DMS79 (cell line): ENCODE results near the gene SNTB2.
"Not testable (repeated sequence)": the region's sequence is repeated elsewhere in the genome, so short reads cannot be mapped to it uniquely, and the experiment has no call there.

ENCODE experiments used
- DNase-seq: peaks from one replicate; lab custom pipeline; 2025; lab: John Stamatoyannopoulos, UW

The SNTB2 gene

DNA sequence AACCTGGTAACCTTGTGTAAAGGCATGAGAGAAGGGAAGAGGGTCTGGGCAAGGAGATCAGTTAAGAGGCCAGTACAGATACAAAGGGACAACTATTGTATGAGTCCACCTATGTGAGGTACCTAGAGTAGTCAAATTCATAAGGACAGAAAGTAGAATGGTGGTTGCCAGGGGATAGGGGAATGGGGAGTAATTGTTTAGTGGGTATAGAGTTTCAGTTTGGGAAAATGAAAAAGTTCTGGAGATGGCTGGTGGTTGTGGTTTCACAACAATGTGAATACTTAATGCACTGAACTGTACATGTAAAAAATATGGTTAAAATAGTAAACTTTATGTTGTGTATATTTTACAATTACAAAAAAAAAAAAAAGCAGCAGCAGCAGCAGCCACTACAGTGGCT is 49.4 kb downstream of the SNTB2 start:
- DNase-seq: no peak

DNA sequence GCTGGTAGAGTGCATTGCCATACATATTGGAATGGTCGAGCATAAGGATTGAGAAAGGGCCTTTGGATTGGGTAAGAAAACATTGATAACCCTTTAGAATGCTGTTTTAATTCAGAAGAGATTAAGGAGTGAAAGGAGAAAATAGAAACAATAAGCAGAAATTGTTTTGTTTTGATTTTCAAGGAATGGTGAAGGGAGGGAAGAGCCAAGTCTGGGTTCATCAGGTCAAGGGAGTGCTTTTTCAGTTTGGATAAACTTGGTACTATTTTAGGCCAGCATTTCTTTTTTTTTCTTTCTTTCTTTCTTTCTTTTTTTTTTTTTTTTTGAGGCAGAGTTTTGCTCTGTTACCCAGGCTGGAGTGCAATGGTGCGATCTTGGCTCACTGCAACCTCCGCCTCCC is 50.3 kb downstream of the SNTB2 start:
- no peak for DNase-seq

DNA sequence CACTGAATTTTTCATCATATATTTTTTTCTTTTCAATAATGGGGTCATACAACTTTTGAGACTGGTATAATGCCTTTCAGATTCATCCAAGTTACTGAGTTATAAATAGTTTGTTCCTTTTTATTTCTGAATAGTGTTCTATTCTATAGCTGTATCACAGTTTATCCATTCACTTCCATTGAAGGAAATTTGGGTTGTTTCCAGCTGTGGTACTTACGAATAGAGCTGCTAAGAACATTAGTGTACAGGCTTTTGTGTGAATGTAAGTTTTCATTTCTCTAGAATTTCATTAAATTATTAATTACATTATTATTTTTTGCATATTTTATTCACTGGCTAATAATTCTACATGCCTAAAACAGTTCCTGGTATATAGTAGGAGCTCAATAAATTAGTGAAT is 52.9 kb downstream of the SNTB2 start:
- DNase-seq: no peak

DNA sequence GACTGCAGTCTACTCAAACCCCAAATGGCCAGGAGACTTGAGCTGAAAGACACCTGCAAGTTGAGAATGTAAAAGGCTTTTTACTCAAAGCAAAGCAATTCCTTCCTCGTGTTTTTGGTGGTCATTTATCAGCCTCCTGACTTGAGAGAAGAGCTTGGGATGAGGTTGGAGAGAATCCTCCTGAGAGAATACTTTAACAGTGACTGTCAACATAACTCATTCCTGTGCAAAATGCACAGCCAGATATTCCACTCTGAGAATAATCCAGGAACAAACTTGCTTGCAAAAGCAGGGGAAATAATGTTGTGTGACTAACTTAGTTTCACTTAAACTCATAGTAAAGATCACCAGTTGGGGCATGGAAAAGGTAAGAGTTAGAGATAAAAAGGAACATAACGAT is 53.4 kb downstream of the SNTB2 start:
- DNase-seq: no peak

DNA sequence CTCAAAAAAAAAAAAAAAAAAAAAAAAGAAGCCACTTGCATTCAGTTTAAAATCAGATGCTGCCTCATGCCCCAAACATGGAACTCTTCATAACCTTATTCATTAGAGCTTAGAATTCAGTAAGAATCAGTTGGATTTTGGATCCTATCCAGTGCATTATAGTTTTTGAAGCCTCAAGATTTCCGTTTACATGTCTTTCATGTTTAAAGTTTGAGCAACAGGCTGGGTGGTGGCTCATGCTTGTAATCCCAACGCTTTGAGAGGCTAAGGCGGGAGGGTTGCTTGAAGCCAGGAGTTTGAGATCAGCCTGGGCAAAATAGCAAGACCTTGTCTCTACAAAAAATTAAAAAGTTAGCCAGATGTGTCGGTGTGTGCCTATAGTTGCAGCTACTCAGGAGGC is 55.0 kb downstream of the SNTB2 start:
- DNase-seq: no peak

DNA sequence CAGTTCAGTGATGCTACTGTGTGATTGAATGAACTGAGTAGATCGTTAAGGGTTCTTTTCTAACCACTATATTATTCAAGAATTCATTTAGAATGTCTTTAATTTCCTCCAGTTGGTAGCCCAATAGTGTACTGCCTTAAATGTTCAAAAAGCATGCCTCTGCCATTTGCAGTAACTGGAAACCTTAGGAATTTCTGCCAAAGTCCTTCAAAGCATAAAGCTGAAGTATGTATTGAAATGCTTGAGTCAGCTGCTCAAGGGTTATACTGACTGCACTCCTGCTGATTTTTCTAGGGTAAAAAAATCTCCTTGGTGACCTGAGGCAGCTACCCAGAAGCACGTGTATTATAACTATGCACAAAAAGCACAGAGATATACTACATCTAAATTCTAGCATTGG is 56.5 kb downstream of the SNTB2 start:
- DNase-seq: peak; percentile 61

DNA sequence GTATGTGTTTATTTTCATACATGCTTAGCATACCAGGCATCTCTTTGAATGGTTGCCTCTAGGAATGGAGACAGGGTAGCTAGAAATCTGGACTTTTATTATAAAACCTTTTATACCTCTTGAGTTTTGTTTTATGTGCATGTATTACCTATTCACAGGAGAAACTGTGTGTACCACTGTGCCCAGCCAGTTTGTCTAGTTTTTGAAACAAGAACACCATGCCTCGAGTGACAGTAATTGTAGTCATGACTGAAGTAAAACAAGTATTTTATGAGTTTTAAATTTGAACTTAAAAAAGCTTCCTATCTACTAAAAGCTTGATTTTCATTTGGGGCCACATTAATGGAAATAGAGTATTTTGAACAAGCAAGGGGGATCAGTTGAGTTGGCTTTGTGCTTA is 57.4 kb downstream of the SNTB2 start:
- DNase-seq: no peak

DNA sequence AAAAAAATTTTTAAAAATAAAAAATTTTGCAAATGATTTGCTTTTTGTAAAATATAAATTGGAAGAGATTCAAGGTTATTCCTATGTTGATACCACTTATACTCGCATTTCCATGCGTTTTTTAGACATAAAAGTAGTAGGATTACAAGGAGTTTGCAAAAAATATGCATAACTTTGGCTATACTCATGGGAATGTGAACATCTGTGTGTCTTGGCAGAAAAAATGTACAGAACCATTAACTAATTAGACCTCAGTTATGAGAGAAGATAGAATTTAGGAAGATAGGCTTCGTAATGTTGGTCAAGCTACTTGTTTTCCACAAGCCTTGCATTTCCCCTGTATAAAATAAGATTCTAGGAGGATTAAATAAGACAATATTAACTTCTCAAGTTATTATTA is 63.1 kb downstream of the SNTB2 start:
- no peak for DNase-seq

DNA sequence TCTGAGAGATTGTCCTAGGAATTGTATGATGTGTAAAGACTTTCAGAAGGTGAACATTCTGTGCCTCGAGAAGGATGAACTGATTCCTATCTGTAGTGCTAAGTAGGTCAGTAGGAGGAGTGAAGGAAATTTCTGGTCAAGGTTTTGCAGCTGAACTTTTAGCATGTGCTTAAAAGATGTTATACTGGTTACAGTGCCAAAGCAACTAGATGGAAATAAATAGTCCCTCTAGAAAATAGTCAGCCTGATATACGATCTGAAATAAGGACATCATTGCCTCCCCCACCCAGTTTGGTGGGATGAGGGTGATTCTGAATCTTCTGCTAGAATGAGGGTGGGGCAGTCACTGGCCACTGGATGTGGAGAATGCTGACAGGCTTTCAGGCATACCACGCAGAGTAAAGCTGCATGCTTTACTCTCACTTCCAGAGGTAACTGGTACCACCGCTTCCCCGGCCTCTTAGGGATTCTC is 66.9 kb downstream of the SNTB2 start:
- no peak for DNase-seq

DNA sequence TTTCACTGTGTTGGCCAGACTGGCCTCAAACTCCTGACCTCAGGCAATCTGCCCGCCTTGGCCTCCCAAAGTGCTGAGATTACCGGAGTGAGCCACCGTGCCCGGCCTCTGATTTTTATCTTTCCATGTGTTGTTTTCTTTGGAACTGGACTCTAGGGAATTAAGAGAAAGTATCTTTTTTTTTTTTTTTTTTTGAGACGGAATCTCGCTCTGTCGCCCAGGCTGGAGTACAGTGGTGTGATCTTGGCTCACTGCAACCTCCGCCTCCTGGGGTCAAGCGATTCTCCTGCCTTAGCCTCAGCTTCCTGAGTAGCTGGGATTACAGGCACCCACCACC is 72.4 kb downstream of the SNTB2 start:
- DNase-seq: not testable (repeated sequence)

DNA sequence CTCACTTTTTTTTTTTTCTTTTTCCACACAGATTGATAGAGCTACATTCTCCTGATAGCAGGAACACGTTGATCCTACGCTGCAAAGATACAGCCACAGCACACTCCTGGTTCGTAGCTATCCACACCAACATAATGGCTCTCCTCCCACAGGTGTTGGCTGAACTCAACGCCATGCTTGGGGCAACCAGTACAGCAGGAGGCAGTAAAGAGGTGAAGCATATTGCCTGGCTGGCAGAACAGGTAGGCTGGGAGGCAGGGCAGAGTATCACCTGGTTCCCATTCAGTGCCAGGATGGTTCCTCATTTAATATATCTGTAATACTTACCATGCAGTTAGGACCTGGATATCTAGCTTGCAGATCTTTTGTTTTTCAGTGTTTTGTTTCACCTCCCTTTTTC is 73.1 kb downstream of the SNTB2 start:
- DNase-seq: no peak

DNA sequence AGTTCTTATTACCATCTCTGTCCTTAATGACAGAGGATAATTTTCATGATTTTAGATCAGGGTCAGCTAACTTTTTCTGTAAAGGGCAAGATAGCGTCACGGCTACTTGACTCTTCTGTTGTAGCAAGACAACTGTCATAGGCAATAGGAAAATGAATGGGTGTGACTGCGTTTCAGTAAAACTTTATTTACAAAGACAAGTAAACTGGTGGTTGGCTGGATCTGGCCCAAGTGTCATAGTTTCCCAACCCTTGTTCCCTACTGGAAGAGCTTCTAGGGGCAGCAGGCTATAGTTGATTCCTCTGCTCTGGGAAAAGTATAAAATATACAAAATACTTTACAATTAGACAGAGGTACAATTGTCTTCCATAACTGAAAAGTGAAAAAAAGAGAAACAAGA is 73.5 kb downstream of the SNTB2 start:
- no peak for DNase-seq

DNA sequence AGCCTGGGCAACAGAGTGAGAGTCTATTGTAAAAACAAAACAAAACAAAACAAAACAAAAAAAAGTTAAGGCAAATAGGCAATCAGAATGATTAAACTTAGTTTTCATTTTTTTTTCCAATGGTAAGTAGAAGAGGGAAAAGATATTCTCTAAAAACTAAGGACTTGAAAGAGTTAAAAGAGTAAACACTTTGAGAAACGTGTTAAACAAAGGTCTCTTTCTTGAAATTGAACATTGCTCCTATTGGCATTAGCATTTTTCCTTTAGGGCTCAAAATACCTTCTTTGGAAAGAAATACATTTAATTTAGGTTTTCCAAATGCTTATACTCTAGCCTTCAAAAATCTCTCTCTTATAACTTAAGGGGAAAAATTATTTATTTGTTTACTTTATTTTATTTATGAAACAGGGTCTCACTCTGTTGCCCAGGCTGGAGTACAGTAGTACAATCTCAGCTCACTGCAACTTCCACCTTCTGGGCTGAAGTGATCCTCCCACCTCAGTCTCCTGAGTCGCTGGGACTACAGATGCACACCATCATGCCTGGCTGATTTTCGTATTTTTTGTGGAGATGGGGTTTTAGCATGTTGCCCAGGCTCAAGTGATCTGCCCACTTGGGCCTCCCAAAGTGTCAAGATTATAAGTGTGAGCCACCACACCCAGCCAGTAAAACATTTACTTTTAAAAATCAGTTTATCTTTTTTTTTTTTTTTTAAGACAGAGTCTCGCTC is 79.5 kb downstream of the SNTB2 start:
- DNase-seq: no peak

DNA sequence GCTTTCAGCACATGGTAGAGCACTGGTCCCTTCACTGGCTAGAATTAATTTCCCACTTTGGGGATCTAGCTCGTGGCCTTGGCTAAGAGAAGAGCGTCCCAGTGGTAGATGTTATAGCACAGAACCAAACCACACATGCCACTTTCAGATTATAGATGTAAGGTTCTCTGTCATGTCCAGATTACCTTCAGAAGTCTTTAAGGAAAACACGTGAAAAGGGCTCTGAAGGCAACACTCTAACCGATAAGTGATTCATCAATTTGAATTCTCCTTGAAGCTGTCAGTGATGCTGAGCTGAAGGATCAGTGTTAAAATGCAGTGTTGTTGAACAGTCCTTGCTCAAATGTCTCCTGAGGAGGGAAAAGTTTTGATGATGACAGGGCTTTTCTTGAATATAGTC is 80.7 kb downstream of the SNTB2 start:
- DNase-seq: no peak

DNA sequence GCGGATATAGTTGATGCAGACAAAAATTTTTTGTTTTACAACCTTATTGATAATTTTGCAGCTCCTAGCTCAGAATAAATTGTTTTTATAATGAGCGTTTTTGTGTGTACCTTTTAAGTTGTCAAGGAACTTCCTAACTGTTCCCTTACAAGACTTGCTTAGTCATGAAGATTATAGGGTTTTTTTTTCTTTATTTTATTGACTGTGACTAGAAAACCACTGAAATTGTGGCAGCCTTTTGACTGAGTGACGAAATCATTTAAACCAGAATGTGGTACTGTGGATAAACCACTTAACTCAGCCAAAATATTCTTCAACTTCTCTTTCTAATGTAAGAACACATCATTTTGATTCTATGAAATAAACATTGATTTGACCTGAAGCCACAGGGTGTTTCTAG is 83.4 kb downstream of the SNTB2 start:
- no peak for DNase-seq

DNA sequence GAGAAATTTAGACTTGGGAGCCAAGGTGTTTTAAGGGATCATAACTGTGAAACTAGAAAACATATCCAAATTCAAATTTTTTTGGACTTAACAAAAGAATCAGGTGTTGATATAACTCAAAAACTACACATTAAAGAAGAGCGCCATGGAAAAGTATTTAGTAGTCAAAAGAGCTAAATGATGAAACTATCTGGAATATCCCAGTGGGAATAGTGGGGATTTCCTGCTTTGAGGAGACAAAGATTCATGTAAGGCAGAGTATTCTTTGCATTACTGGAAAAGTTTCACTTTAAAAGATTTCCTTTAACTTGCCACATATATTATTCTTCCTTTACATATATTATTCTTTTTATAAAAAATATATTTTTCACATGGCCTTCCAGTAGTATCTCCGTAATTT is 83.9 kb downstream of the SNTB2 start:
- DNase-seq: no peak

DNA sequence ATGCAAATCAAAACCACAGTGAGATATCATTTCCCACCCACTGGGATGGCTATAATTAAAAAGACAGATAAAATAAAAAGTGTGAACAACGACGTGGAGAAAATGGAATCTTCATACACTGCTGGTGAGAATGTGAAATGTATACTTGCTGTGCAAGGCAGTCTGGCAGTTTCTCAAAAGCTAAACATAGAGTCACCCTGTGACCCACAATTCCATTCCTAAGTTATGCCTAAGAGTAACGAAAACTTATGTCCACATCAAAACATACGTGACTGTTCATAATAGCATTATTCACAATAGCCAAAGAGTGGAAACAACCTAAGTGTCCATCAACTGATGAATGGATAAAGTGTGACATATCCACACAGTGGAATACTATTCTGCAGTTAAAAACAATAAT is 86.0 kb downstream of the SNTB2 start:
- DNase-seq: no peak

DNA sequence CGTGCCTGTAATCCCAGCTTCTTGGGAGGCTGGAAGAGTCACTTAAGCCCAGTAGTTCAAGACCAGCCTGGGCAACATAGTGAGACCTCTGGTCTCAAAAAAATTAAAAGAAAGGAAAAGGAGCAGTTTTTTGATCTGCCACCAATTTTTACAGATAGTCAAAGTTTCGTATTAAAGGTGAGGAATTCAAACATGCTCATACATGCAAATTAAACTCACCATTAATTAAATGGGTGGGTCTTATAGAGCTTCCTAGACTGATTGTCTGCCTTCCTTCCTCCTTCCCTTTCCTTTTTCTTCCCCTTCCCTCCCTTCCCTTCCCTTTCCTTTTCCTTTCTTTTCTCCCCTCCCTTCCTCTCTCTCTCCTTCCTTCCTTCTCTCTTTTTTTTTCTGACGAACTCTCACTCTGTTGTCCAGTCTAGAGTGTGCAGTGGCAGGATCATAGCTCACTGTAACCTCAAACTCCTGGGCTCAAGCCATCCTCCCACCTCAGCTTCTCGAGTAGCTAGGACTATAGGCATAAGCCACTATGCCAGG is 87.8 kb downstream of the SNTB2 start:
- DNase-seq: no peak

DNA sequence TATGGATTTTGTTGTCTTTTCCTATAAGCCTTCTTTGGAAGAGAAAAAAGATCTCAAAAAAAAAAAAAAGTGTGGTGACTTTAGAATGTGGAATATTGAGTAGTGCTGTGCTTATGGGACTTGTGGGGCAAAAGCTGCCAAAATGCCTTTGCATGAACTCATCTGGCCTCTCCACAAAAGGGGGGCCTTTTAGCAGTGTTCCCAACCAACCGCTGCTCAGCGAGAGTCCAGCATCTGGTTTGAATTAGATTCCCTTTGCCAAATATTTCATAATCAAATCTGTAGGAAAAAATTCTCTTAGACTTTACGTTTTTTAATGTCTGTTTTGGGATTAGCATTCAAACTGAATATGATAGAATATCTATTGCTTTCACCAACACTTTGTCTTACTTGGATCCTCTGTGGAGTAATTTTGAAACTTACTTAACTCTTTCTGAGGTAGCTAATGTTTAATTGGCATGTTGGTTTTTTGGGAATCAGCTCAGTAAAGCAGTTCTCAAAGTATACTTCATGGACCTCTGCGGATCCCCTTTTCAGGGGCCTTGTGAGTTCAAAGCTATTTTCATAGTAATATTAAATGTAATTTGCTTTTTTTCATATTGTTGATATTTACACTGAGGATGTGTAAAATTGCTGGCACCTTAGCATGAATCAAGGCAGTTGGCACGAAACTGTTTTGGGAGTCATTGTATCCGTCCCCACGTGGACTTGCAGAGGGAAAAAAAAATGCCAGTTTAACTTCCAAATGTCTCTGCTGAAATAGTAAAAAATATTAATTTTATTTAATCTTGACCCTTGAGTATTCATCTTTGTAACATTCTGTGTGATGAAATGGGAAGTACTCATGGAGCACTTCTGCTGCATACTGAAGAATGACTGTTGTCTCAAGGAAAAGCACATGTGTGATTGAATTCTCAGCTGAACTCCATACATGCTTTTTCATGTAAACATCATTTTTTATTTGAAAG is 89.5 kb downstream of the SNTB2 start:
- no peak for DNase-seq

DNA sequence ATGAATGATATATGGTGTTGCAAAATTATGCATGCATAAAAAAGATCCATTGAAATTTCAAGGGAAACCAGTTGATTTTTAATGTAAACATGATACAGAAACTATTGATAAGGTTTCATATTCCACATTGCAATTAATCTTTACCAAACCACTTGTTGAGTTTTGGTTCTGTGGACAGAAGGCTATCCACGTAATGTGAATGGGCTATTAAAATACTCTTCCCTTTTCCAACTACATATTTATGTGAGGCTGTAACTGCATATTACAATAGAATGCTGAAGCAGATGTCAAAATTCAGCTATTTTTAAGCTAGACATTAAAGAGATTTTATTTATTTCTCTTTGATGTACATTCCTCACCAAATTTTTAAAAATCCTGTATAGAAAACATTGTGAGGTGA is 90.4 kb downstream of the SNTB2 start:
- DNase-seq: no peak

DNA sequence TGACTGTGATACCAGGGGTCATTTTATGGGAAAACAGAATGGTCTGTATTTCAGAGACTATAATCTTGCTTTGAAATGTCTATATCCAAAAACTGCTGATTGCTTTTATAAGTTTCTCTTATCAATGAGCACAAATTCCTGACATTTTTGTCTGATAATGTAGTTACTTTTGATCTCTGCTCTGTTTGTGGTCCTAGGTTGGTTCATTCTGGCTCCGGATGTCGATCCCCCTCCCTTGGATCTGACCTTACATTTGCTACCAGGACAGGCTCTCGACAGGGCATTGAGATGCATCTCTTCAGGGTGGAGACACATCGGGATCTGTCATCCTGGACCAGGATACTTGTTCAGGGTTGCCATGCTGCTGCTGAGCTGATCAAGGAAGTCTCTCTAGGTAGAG is 96.9 kb downstream of the SNTB2 start:
- DNase-seq: no peak

DNA sequence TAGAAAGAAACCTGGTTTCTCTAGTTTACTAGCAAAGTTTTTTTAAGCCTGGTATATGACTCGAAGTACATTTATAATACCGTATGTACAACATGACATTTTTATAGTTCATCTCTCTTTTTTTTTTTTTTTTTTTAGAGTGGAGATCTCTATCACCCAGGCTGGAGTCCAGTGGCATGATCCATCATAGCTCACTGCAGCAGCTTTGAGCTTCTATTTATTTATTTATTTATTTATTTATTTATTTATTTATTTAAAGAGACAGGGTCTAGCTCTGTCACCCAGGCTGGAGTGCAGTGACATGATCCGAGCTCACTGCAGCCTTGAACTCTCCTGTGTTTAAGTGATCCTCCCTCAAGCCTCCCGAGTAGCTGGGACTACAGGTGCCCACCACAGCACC is 98.3 kb downstream of the SNTB2 start:
- no peak for DNase-seq
